Osteoblast (primary cell): ENCODE results near the gene CCNL2. TPM values are rescaled to one million over a fixed set of nuclear protein-coding genes. Genes with fewer than 3 reads are reported as not detected.

ENCODE experiments used
- DNase-seq: peaks from one replicate; pipeline ENCODE4 v3.0.0; 2011; ENCODE audit warnings: low spot score, mixed read lengths; ENCODE audit not compliant: insufficient read length; ENCODE audit errors: missing footprints
- H2AFZ ChIP-seq: 2 replicates; pipeline ENCODE4 v1.6.0; 2011; ENCODE audit warnings: mild to moderate bottlenecking, low read length
- H3K27ac ChIP-seq: 2 replicates; pipeline ENCODE4 v1.5.1; 2011; ENCODE audit warnings: mild to moderate bottlenecking, low read depth, low read length, moderate library complexity
- H3K27me3 ChIP-seq: 2 replicates; pipeline ENCODE4 v1.6.0; 2012; ENCODE audit warnings: mild to moderate bottlenecking, control low read depth, inconsistent platforms, low read length, moderate library complexity; ENCODE audit not compliant: insufficient read depth
- H3K36me3 ChIP-seq: 2 replicates; pipeline ENCODE4 v1.5.1; 2011; ENCODE audit warnings: mild to moderate bottlenecking, low read length, control low read depth, moderate library complexity; ENCODE audit not compliant: insufficient read depth
- H3K4me1 ChIP-seq: 2 replicates; pipeline ENCODE4 v1.5.1; 2011; ENCODE audit warnings: mild to moderate bottlenecking, low read length, control low read depth, moderate library complexity; ENCODE audit not compliant: insufficient read depth
- H3K4me2 ChIP-seq: 2 replicates; pipeline ENCODE4 v1.6.0; 2011; ENCODE audit warnings: mild to moderate bottlenecking, low read length; ENCODE audit not compliant: insufficient read depth
- H3K4me3 ChIP-seq: fragments of 200-600 bp; sonication (generic); 3 replicates; pipeline ENCODE4 v1.5.1; 2012; ENCODE audit warnings: mild to moderate bottlenecking, low read length, inconsistent platforms; ENCODE audit not compliant: insufficient read depth
- H3K79me2 ChIP-seq: 2 replicates; pipeline ENCODE4 v1.6.0; 2012; ENCODE audit warnings: mild to moderate bottlenecking, low read length, control low read depth, inconsistent platforms; ENCODE audit not compliant: insufficient read depth
- H3K9me3 ChIP-seq: 2 replicates; pipeline ENCODE4 v1.5.1; 2011; ENCODE audit warnings: low read depth, low read length, control low read depth
- H4K20me1 ChIP-seq: 2 replicates; pipeline ENCODE4 v1.6.0; 2012; ENCODE audit warnings: mild to moderate bottlenecking, low read length, control low read depth; ENCODE audit not compliant: insufficient read depth
- total RNA-seq: library from RNA; depleted of rRNA; stranded (reverse); fragments of >200 nt; gene quantifications from 2 replicates; pipeline ENCODE4 v1.2.3, GENCODE V29; 2012
- TF ChIP-seq, protein P1 (sequence below): IDR thresholded peaks from 2 replicates; pipeline ENCODE4 v1.5.1; 2011; ENCODE audit warnings: mild to moderate bottlenecking, low read depth, low read length, moderate library complexity; ENCODE audit errors: extremely low read depth

Gene CCNL2
- total RNA-seq, 1 donor = 138 TPM

DNA sequence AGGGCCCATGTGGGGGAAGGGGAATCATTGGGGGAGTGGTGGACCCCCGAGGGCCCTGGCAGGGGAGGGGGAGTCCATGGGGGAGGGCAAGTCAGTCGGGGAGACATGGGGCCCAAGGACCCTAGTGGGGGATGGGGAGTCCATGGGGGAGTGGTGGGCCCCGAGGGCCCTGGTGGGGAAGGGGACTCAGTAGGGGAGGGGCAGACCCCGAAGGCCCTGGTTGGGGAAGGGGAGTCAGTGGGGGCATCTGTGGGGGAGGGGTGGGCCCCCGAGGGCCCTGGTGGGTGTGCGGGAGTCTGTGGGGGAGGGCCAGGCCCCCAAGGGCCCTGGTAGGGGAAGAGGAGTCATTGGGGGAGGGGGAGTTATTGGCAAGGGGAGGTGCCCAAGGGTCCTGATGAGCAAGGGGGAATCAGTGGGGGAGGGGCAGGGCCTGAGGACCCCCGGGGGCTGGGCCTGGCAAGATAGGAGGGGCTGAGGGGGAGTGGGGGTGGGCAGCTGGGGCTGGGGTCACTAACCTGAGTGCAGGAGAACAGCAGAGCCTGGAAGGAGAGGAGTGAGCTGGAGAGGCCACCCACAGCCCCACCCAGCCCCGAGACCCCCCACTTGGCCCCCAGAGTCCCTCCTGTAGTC is 42.9 kb downstream of the CCNL2 start:
- Histone ChIP-seq H3K36me3 (peaks cover 29% of the 10 kb centered on the region), H3K27me3 (no peaks in the 10 kb centered on the region), H2AFZ (no peak overlapping the region), H4K20me1 (peaks cover 32% of the 10 kb centered on the region), H3K4me2 (peak overlapping the region; percentile 89), H3K9me3 (no peaks in the 10 kb centered on the region), H3K4me3 (peak overlapping the region; percentile 95), H3K4me1 (peaks cover 34% of the 10 kb centered on the region), H3K27ac (no peak overlapping the region), H3K79me2 (peaks cover 59% of the 10 kb centered on the region)
- TF ChIP-seq, protein P1, sequence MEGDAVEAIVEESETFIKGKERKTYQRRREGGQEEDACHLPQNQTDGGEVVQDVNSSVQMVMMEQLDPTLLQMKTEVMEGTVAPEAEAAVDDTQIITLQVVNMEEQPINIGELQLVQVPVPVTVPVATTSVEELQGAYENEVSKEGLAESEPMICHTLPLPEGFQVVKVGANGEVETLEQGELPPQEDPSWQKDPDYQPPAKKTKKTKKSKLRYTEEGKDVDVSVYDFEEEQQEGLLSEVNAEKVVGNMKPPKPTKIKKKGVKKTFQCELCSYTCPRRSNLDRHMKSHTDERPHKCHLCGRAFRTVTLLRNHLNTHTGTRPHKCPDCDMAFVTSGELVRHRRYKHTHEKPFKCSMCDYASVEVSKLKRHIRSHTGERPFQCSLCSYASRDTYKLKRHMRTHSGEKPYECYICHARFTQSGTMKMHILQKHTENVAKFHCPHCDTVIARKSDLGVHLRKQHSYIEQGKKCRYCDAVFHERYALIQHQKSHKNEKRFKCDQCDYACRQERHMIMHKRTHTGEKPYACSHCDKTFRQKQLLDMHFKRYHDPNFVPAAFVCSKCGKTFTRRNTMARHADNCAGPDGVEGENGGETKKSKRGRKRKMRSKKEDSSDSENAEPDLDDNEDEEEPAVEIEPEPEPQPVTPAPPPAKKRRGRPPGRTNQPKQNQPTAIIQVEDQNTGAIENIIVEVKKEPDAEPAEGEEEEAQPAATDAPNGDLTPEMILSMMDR = no peak
- DNase-seq = peak; percentile 91

DNA sequence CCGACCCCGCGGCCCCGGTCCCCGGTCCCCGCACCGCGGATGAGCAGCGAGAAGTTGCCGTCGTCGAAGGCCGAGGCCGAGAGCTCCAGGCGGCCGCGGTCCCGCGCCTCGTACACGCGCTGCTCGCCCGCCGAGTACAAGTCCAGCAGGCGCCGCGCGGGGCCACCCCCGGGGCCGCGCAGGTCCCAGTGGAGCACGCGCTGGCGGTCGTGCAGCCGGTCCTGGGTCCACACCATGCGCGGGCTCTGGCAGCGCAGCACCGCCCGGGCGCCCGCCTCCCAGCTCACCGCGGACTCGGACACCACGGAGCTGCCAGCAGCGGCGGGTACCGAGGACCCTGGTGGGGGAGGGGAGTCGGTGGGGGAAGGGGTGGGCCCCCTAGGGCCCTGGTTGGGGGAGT is 43.7 kb downstream of the CCNL2 start:
- H3K4me2 ChIP-seq = peak overlapping the region; percentile 53
- no peaks in the 10 kb centered on the region for H3K27me3 ChIP-seq
- peak; percentile 97 for DNase-seq
- TF ChIP-seq, protein P1 = no peak
- no peaks in the 10 kb centered on the region for H3K9me3 ChIP-seq
- peaks cover 32% of the 10 kb centered on the region for H4K20me1 ChIP-seq
- peaks cover 53% of the 10 kb centered on the region for H3K79me2 ChIP-seq
- no peak overlapping the region for H2AFZ ChIP-seq
- H3K36me3 ChIP-seq = peaks cover 29% of the 10 kb centered on the region
- H3K4me1 ChIP-seq = peaks cover 26% of the 10 kb centered on the region
- peak overlapping the region; percentile 95 for H3K4me3 ChIP-seq
- no peak overlapping the region for H3K27ac ChIP-seq

DNA sequence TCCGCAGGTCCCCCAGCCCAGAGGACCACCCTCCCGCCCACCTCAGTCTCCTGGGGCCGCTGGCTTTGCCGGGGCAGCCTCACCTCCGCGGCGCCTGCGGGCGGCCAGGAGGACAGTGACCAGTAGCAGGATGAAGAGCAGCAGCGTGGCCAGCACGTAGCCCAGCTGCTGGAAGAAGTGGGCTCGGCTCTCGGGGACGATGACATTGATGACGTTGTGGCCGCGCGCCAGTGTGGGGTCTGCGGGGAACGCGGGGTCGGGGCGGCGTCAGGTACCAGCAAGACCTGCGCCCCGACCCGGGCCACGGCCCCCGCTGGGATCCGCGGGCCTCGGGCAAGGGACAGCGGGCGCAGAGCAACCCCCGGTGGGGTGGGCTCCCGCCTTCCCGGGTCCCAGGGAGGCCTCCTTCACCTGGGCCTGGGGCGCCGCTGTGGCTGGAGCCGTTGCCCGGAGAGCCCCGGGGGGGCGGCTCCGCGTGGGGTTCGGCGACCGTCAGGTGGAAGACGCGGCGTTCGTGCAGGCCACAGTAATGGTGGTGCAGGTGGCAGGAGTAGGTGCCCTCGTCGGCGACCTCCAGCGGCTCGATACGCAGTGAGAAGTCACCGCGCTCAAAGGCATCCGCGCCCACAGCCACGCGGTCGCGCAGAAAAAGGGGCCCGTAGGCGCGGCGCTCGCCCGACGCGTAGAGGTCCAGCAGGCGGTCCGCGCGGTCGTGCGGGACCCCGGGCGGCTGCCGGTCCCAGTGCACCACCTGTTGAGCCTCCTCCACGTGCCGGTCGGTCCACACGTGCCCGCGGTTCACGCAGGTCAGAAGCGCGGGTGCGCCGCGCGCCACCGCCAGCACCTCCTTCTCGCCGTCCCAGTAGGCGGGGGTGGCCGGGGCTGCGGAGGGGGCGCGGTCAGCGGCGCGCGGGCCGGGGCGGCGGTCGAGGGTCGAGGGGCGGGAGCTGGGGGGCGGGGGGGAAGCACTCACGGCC is 44.6 kb downstream of the CCNL2 start:
- TF ChIP-seq, protein P1 = no peak
- H3K4me2 ChIP-seq = peak overlapping the region; percentile 53
- peaks cover 17% of the 10 kb centered on the region for H3K4me1 ChIP-seq
- no peaks in the 10 kb centered on the region for H3K9me3 ChIP-seq
- peaks cover 32% of the 10 kb centered on the region for H4K20me1 ChIP-seq
- H3K79me2 ChIP-seq = peaks cover 53% of the 10 kb centered on the region
- no peak overlapping the region for H3K27ac ChIP-seq
- no peak overlapping the region for H2AFZ ChIP-seq
- H3K27me3 ChIP-seq = no peaks in the 10 kb centered on the region
- peak overlapping the region; percentile 15 for H3K4me3 ChIP-seq
- peaks cover 29% of the 10 kb centered on the region for H3K36me3 ChIP-seq
- peak; percentile 72 for DNase-seq
